Measurements from ENCODE around the gene DPY19L1. TPM values are rescaled to one million over a fixed set of nuclear protein-coding genes. Genes with fewer than 3 reads are reported as not detected.
"Not testable (repeated sequence)": the region's sequence is repeated elsewhere in the genome, so short reads cannot be mapped to it uniquely, and the experiment has no call there.

The DPY19L1 gene
- total and polyA plus RNA-seq, 2 donors (not counting 3 experiments of a cell fraction or from before 2014, with no cell fraction given), result 30.9 to 53.1 TPM

DNA sequence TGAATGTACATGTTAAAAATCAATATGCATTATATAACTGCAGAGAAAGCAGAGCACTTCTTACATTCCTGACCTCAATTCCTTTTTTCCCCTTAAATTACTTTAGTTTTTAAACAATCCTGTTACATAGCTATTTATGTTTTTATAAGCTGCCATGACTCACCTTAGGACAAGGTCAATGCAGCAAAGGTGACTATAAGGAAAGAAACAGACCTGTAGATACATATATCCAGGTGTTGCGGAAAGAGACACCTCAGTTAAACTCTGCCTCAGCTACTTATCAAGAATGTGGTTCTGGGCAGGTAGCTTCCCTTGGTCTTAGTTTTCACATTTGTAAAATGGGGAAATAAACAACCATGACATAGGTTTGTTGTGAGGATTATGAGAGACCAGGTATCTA is 105.5 kb downstream of the DPY19L1 start:
- Histone ChIP-seq H3K79me2 (ENCODE audit: control insufficient read depth, insufficient read depth, low read length) (no peaks in the 10 kb centered on the region), H2AFZ (ENCODE audit: low read depth, low read length) (no peak overlapping the region), H3K4me2 (ENCODE audit: insufficient read depth, low read length) (no peak overlapping the region), H3K36me3 (ENCODE audit: control insufficient read depth in 2 of 2, extremely low read depth in 1 of 2, insufficient read depth in 2 of 2, low read length in 2 of 2) (no peaks in the 10 kb centered on the region), H3K9me1 (replicated peaks; ENCODE audit: control insufficient read depth, extremely low read depth, insufficient read depth, low read length) (no peaks in the 10 kb centered on the region), H3K9ac (replicated peaks; ENCODE audit: extremely low read depth, insufficient read depth, low read length) (no peak overlapping the region), H3K27me3 (ENCODE audit: control insufficient read depth in 2 of 2, insufficient read depth in 2 of 2, low read length in 2 of 2) (no peaks in the 10 kb centered on the region), H4K20me1 (replicated peaks; ENCODE audit: control insufficient read depth, extremely low read depth, insufficient read depth, low read length) (no peaks in the 10 kb centered on the region), H3K27ac (ENCODE audit: insufficient read depth, low read depth, low read length) (no peak overlapping the region), H3K4me1 (ENCODE audit: control insufficient read depth, extremely low read depth, insufficient read depth, low read length) (peaks cover 7% of the 10 kb centered on the region), H3K9me3 (replicated peaks; ENCODE audit: control insufficient read depth, insufficient read depth, low read length) (no peaks in the 10 kb centered on the region), H3K4me3 (replicated peaks in 1 of 3; ENCODE audit: insufficient read depth in 1 of 3, low read depth in 1 of 3, low read length in 3 of 3) (no peak overlapping the region)
- dilution Hi-C loops (cut with MboI; ENCODE audit: extremely low pct_ligation_motif_present, low sequenced_read_pairs) (no loop called here), intact Hi-C loops (cut with micrococcal nuclease) (no loop called here)
- DNase-seq (ENCODE audit: low read depth, low spot score), result no peak
- TF ChIP-seq MYC (IDR thresholded peaks at IDR 0.05; ENCODE audit: low read depth, low read length) (no peak), JUN (IDR thresholded peaks at IDR 0.05; ENCODE audit: borderline replicate concordance, insufficient read depth, insufficient read length, low read depth) (no peak), POLR2A (IDR thresholded peaks at IDR 0.05; ENCODE audit: low read depth, low read length) (no peak), POLR2AphosphoS5 (IDR thresholded peaks at IDR 0.05; ENCODE audit: insufficient read depth, low read depth, low read length) (no peak), EZH2 (IDR thresholded peaks at IDR 0.05; ENCODE audit: borderline replicate concordance, low read depth, low read length, severe bottlenecking) (no peak), GATA2 (IDR thresholded peaks at IDR 0.05; ENCODE audit: insufficient read depth, insufficient read length, low read depth, low read length) (no peak), MAX (IDR thresholded peaks at IDR 0.05; ENCODE audit: insufficient read depth, insufficient read length) (no peak), FOS (IDR thresholded peaks at IDR 0.05; ENCODE audit: borderline replicate concordance, insufficient read depth, low read length) (no peak)
- TF ChIP-seq, protein P1, sequence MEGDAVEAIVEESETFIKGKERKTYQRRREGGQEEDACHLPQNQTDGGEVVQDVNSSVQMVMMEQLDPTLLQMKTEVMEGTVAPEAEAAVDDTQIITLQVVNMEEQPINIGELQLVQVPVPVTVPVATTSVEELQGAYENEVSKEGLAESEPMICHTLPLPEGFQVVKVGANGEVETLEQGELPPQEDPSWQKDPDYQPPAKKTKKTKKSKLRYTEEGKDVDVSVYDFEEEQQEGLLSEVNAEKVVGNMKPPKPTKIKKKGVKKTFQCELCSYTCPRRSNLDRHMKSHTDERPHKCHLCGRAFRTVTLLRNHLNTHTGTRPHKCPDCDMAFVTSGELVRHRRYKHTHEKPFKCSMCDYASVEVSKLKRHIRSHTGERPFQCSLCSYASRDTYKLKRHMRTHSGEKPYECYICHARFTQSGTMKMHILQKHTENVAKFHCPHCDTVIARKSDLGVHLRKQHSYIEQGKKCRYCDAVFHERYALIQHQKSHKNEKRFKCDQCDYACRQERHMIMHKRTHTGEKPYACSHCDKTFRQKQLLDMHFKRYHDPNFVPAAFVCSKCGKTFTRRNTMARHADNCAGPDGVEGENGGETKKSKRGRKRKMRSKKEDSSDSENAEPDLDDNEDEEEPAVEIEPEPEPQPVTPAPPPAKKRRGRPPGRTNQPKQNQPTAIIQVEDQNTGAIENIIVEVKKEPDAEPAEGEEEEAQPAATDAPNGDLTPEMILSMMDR (IDR thresholded peaks at IDR 0.05; ENCODE audit: extremely low read depth in 1 of 2, insufficient read depth in 1 of 2, low read depth in 1 of 2, low read length in 2 of 2), result no peak
- ChIA-PET POLR2A (no interaction called here), CTCF (no interaction called here)
- no peak for FAIRE-seq
- no TSS peak for BruUV-seq (replicated peaks)

GRCh38 chr7:34929783-34930182 is 107.5 kb downstream of the DPY19L1 start:
- H2AFZ ChIP-seq (ENCODE audit: low read depth, low read length); H3K36me3 ChIP-seq (ENCODE audit: control insufficient read depth in 2 of 2, extremely low read depth in 1 of 2, insufficient read depth in 2 of 2, low read length in 2 of 2); H3K4me1 ChIP-seq (ENCODE audit: control insufficient read depth, extremely low read depth, insufficient read depth, low read length); FAIRE-seq; POLR2A ChIA-PET; H3K9me1 ChIP-seq (replicated peaks; ENCODE audit: control insufficient read depth, extremely low read depth, insufficient read depth, low read length); H3K27ac ChIP-seq (ENCODE audit: insufficient read depth, low read depth, low read length); H3K4me3 ChIP-seq (replicated peaks in 1 of 3; ENCODE audit: insufficient read depth in 1 of 3, low read depth in 1 of 3, low read length in 3 of 3); H3K9ac ChIP-seq (replicated peaks; ENCODE audit: extremely low read depth, insufficient read depth, low read length); H3K27me3 ChIP-seq (ENCODE audit: control insufficient read depth in 2 of 2, insufficient read depth in 2 of 2, low read length in 2 of 2); H3K9me3 ChIP-seq (replicated peaks; ENCODE audit: control insufficient read depth, insufficient read depth, low read length); CTCF ChIA-PET; H3K4me2 ChIP-seq (ENCODE audit: insufficient read depth, low read length); BruUV-seq (replicated peaks); H4K20me1 ChIP-seq (replicated peaks; ENCODE audit: control insufficient read depth, extremely low read depth, insufficient read depth, low read length); dilution Hi-C loops (cut with MboI; ENCODE audit: extremely low pct_ligation_motif_present, low sequenced_read_pairs); DNase-seq (ENCODE audit: low read depth, low spot score); H3K79me2 ChIP-seq (ENCODE audit: control insufficient read depth, insufficient read depth, low read length): not testable (repeated sequence)
- intact Hi-C loops (cut with micrococcal nuclease), result loop anchor here (5.0 kb wide), 2 partner anchors 108 to 252 kb away; partner anchors contain the start of gene DPY19L1
